GM12878 (cell line): ENCODE data around the gene OLA1. TPM values are rescaled to one million over a fixed set of nuclear protein-coding genes. Genes with fewer than 3 reads are reported as not detected.

ENCODE experiments used
- ATAC-seq: fragments of 200-7000 bp; cut with Tn5 transposase; 3 replicates; pipeline ENCODE4 v1.9.1; 2020; ENCODE audit warnings: mild to moderate bottlenecking, moderate library complexity
- BruUV-seq: library from RNA; stranded (reverse); fragments of 400-500 nt; replicated peaks from 2 replicates; lab custom pipeline; 2021; lab: Mats Ljungman, UMichigan
- CTCF ChIA-PET: fragments of 300-600 bp; sonication (Branson Sonifier 250); formaldehyde crosslinking; extraction: SDS; loops from one replicate; lab custom pipeline; 2021; ENCODE audit warnings: inconsistent platforms; lab: Yijun Ruan, JAX
- POLR2A ChIA-PET: fragments of 350-600 bp; formaldehyde crosslinking; extraction: SDS; loops from one replicate; lab custom pipeline; 2021; ENCODE audit warnings: inconsistent platforms; lab: Charles Lee
- RAD21 ChIA-PET: fragments of 300-600 bp; sonication (Branson Sonifier 250); formaldehyde crosslinking; loops from one replicate; lab custom pipeline; 2023; ENCODE audit warnings: antibody characterized with exemption; ENCODE audit not compliant: unreplicated experiment; lab: Charles Lee
- SMC1A ChIA-PET: fragments of 300-600 bp; sonication (Branson Sonifier 250); formaldehyde crosslinking; loops from one replicate; lab custom pipeline; 2023; ENCODE audit not compliant: unreplicated experiment, uncharacterized antibody; lab: Charles Lee
- DNase-seq: peaks from one replicate; pipeline ENCODE4 v3.0.0-alpha.2; 2011; ENCODE audit warnings: low read depth, low spot score
- FAIRE-seq: peaks from 3 replicates; lab custom pipeline; 2011; peaks lifted over from hg19 to GRCh38; lab: Jason Lieb, UNC
- H2AFZ ChIP-seq: 2 replicates; pipeline ENCODE4 v1.6.0; 2011; ENCODE audit warnings: low read depth, low read length, control low read depth; ENCODE audit not compliant: control insufficient read depth
- H3K27ac ChIP-seq: 2 replicates; pipeline ENCODE4 v1.5.1; 2011; ENCODE audit warnings: control low read depth; ENCODE audit not compliant: control insufficient read depth, insufficient read depth
- H3K27me3 ChIP-seq, 2 experiments: replicated peaks in 1 of 2; 2 replicates each; pipeline versions ENCODE4 v1.6.0 to v1.6.1; 2011; ENCODE audit warnings: low read length in 1 of 2; ENCODE audit not compliant: control insufficient read depth in 2 of 2, insufficient read depth in 2 of 2
- H3K36me3 ChIP-seq, 2 experiments: 2 replicates each; pipeline ENCODE4 v1.5.1; 2011; ENCODE audit warnings: low read length in 1 of 2; ENCODE audit not compliant: control insufficient read depth in 2 of 2, insufficient read depth in 2 of 2
- H3K4me1 ChIP-seq: 2 replicates; pipeline ENCODE4 v1.6.1; 2011; ENCODE audit warnings: mild to moderate bottlenecking, low read length, moderate library complexity, mixed read lengths; ENCODE audit not compliant: control insufficient read depth, insufficient read depth
- H3K4me2 ChIP-seq: 2 replicates; pipeline ENCODE4 v1.6.0; 2011; ENCODE audit warnings: control low read depth; ENCODE audit not compliant: control insufficient read depth, insufficient read depth
- H3K4me3 ChIP-seq: fragments of 200-600 bp; sonication (generic); 2 replicates; pipeline ENCODE4 v1.5.1; 2016
- H3K79me2 ChIP-seq: 2 replicates; pipeline ENCODE4 v1.6.0; 2011; ENCODE audit warnings: low read length; ENCODE audit not compliant: control insufficient read depth, insufficient read depth
- H3K9ac ChIP-seq: 2 replicates; pipeline ENCODE4 v1.8.0; 2011; ENCODE audit warnings: low read length, control low read depth, mixed read lengths; ENCODE audit not compliant: control insufficient read depth, insufficient read depth
- H3K9me3 ChIP-seq: replicated peaks from 3 replicates; pipeline ENCODE4 v1.5.1; 2011; ENCODE audit warnings: mild to moderate bottlenecking, low read length; ENCODE audit not compliant: control insufficient read depth, insufficient read depth
- H4K20me1 ChIP-seq: 2 replicates; pipeline ENCODE4 v1.6.0; 2011; ENCODE audit not compliant: control insufficient read depth, insufficient read depth
- BHLHE40 ChIP-seq, 2 experiments: fragments of 450-650 bp in 1 of 2; IDR thresholded peaks; 2 replicates each; pipeline ENCODE4 v1.6.1; 2011 to 2017; ENCODE audit warnings: low read depth in 2 of 2, borderline replicate concordance in 1 of 2, improper control_type of control experiment in 1 of 2, low read length in 1 of 2, mild to moderate bottlenecking in 1 of 2
- CREM ChIP-seq: IDR thresholded peaks from 2 replicates; pipeline ENCODE4 v1.6.1; 2014; ENCODE audit warnings: antibody characterized with exemption, low read depth
- DPF2 ChIP-seq: fragments of 450-650 bp; IDR thresholded peaks from 2 replicates; pipeline ENCODE4 v1.6.1; 2017; ENCODE audit warnings: mild to moderate bottlenecking
- ESRRA ChIP-seq: IDR thresholded peaks from 2 replicates; pipeline ENCODE4 v1.6.1; 2012; ENCODE audit warnings: mild to moderate bottlenecking, low read length, improper control_type of control experiment
- ETV6 ChIP-seq, 2 experiments: fragments of 450-650 bp in 1 of 2; IDR thresholded peaks in 1 of 2; conservative IDR thresholded peaks in 1 of 2; 2 replicates each; pipeline ENCODE4 v1.6.1; 2014; ENCODE audit warnings: antibody characterized with exemption in 1 of 2, borderline replicate concordance in 1 of 2, low read depth in 1 of 2, mild to moderate bottlenecking in 1 of 2, moderate library complexity in 1 of 2
- IKZF1 ChIP-seq: fragments of 450-650 bp; conservative IDR thresholded peaks from 2 replicates; pipeline ENCODE4 v1.6.1; 2017; ENCODE audit warnings: antibody characterized with exemption, mild to moderate bottlenecking
- IKZF2 ChIP-seq, 2 experiments: fragments of 450-650 bp; IDR thresholded peaks; 2 replicates each; pipeline ENCODE4 v1.6.1; 2017; ENCODE audit warnings: mild to moderate bottlenecking in 2 of 2, moderate library complexity in 2 of 2
- IRF4 ChIP-seq: IDR thresholded peaks from 2 replicates; pipeline ENCODE4 v1.6.1; 2011; ENCODE audit warnings: low read depth, low read length
- JUNB ChIP-seq: IDR thresholded peaks from 2 replicates; pipeline ENCODE4 v1.6.1; 2016; ENCODE audit warnings: antibody characterized with exemption, mild to moderate bottlenecking
- KDM1A ChIP-seq: fragments of 200-600 bp; sonication (generic); IDR thresholded peaks from 2 replicates; pipeline ENCODE4 v1.6.1; 2016; ENCODE audit warnings: borderline replicate concordance
- MEF2B ChIP-seq: fragments of 450-650 bp; IDR thresholded peaks from 2 replicates; pipeline ENCODE4 v1.6.1; 2018; ENCODE audit warnings: mild to moderate bottlenecking, moderate library complexity; ENCODE audit not compliant: partially characterized antibody, poor library complexity, severe bottlenecking
- MTA2 ChIP-seq: fragments of 450-650 bp; IDR thresholded peaks from 2 replicates; pipeline ENCODE4 v1.6.1; 2016; ENCODE audit warnings: low read depth, mild to moderate bottlenecking, moderate library complexity
- NFXL1 ChIP-seq: fragments of 450-650 bp; IDR thresholded peaks from 2 replicates; pipeline ENCODE4 v1.6.1; 2017; ENCODE audit warnings: antibody characterized with exemption, mild to moderate bottlenecking, borderline replicate concordance
- PAX8 ChIP-seq: fragments of 450-650 bp; IDR thresholded peaks from 2 replicates; pipeline ENCODE4 v1.6.1; 2017; ENCODE audit warnings: mild to moderate bottlenecking, moderate library complexity
- RCOR1 ChIP-seq: conservative IDR thresholded peaks from 2 replicates; pipeline ENCODE4 v1.6.1; 2012; ENCODE audit warnings: low read depth, low read length, improper control_type of control experiment
- ZNF217 ChIP-seq: fragments of 450-650 bp; IDR thresholded peaks from 2 replicates; pipeline ENCODE4 v1.6.1; 2017; ENCODE audit warnings: antibody characterized with exemption, mild to moderate bottlenecking
- WGBS: methylation state at CpG from one replicate; pipeline ENCODE4 v1.1.6; 2016; ENCODE audit warnings: low lambda C conversion rate; ENCODE audit not compliant: insufficient replicate concordance, insufficient coverage; ENCODE audit errors: missing lambda C conversion rate; 5-methylcytosine and 5-hydroxymethylcytosine counted together
- in situ Hi-C: fragments of 300-500 bp; cut with MboI; formaldehyde crosslinking; loops from 9 replicates; pipeline ENCODE4 v1.14.3; 2018; ENCODE audit warnings: mixed read lengths
- intact Hi-C: fragments of 100-400 bp; cut with micrococcal nuclease; formaldehyde crosslinking; loops from one replicate; pipeline ENCODE4 v1.14.2; 2022; ENCODE audit not compliant: unreplicated experiment
- polyA plus RNA-seq, 11 experiments: library from polyadenylated mRNA; depleted of rRNA in 4 of 11; unstranded in 6 of 11; stranded (reverse) in 5 of 11; fragments of >200 nt; fragmentation: Nextera tagmentation in 4 of 11; fragmentation: Illumina TruSeq in 1 of 11; extraction: Ambion mirVana in 4 of 11; extraction: Trizol in 1 of 11; gene quantifications; 1 replicate in 1 of 11; 2 replicates in 10 of 11; pipeline versions ENCODE4 v1.2.1 to v1.2.3, GENCODE V29; 2011 to 2016; ENCODE audit warnings: inconsistent platforms in 2 of 11, missing spikeins in 2 of 11, low read depth in 1 of 11
- total RNA-seq, 4 experiments: library from RNA; depleted of rRNA in 3 of 4; stranded (reverse); fragments of >200 nt in 3 of 4; fragmentation: Illumina TruSeq in 1 of 4; extraction: Trizol in 1 of 4; gene quantifications; 2 replicates each; pipeline versions ENCODE4 v1.2.1 to v1.2.3, GENCODE V29; 2013 to 2021
- TF ChIP-seq, protein P1 (sequence below): IDR thresholded peaks from 2 replicates; pipeline ENCODE4 v1.6.1; 2012; ENCODE audit warnings: low read length, inconsistent platforms
- TF ChIP-seq, protein P2 (sequence below): fragments of 450-650 bp; IDR thresholded peaks from 2 replicates; pipeline ENCODE4 v1.6.1; 2017; ENCODE audit warnings: mild to moderate bottlenecking
- TF ChIP-seq, protein P3 (sequence below): IDR thresholded peaks from 2 replicates; pipeline ENCODE4 v1.6.1; 2011; ENCODE audit warnings: borderline replicate concordance, low read depth, mild to moderate bottlenecking, moderate library complexity, mixed read lengths, low read length; ENCODE audit not compliant: insufficient read depth; ENCODE audit errors: extremely low read length
- TF ChIP-seq, protein P4 (sequence below): fragments of 150-350 bp; IDR thresholded peaks from 2 replicates; pipeline ENCODE4 v1.6.1; 2014; ENCODE audit warnings: mild to moderate bottlenecking, low read depth, low read length

Gene OLA1
- total and polyA plus RNA-seq, 10 of the 15 experiments (the other 5 are each of a cell fraction or from before 2014, with no cell fraction given): 107 to 238 (median 142) TPM

DNA sequence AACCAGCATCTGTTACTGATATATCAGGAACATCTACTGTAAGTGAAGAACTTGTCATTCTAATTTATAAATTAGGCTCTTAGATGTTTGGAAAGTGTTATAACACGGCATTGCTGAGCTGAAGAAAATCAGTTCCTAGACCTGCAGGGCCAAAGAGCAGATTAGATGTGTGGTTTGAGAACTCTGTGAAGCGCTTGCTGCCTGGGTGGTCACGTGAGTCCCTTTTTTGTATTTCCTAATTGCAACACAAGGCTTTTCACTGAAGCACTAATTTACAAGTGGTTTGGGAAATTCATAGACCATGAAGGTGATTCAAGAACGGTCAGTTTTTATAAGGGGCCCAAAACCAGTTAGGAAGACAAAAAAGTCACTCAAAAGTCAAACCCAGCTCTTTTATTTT lies 176.3 kb downstream of the OLA1 start:
- Histone ChIP-seq H3K27me3 (no peaks in the 10 kb centered on the region), H3K4me1 (no peaks in the 10 kb centered on the region), H3K36me3 (peaks cover 0 to 10% of the 10 kb centered on the region in 2 experiments; a peak in 3 of 4 replicates), H3K4me3 (no peak overlapping the region), H2AFZ (0 out of 2 replicates have a peak overlapping the region, but pooled peaks have one; percentile 4), H3K9me3 (no peaks in the 10 kb centered on the region), H4K20me1 (no peaks in the 10 kb centered on the region; the same call in 1 of the 2 replicates), H3K27ac (no peak overlapping the region), H3K9ac (no peak overlapping the region), H3K79me2 (no peaks in the 10 kb centered on the region), H3K4me2 (no peak overlapping the region)
- DNase-seq (peak; percentile 11), FAIRE-seq (no peak), ATAC-seq (peak; percentile 65)
- no TSS peak for BruUV-seq
- ChIA-PET CTCF (interaction anchor here (0.8 to 1.1 kb wide), 2 partner anchors 9 to 28 kb away, joined by 3 read pairs; no protein-coding TSS in a partner anchor), POLR2A (interaction anchor here (0.7 kb wide), 1 partner anchor 8 kb away, joined by 3 read pairs; no protein-coding TSS in a partner anchor), SMC1A (interaction anchor here (0.6 to 1.1 kb wide), 4 partner anchors 11 to 279 kb away, joined by 3 to 4 read pairs (median 3); no protein-coding TSS in a partner anchor), RAD21 (interaction anchor here (0.9 kb wide), 1 partner anchor 269 kb away, joined by 3 read pairs; no protein-coding TSS in a partner anchor)
- 42% methylated on average over 4 of the region's 4 CpGs for WGBS
- in situ Hi-C loops: no loop called here
- intact Hi-C loops: no loop called here
- TF ChIP-seq MTA2 (peak; percentile 74; the same call in 1 of the 2 replicates), IKZF2 (IDR thresholded peaks at IDR 0.05) (peak in 1 of 2 experiments; percentile 12; a peak in 1 of 4 replicates), KDM1A (no peak), DPF2 (no peak), BHLHE40 (IDR thresholded peaks at IDR 0.05; ENCODE audit: borderline replicate concordance in 1 of 2, low read depth in 2 of 2, low read length in 1 of 2) (peak; percentile 89 to 91), ESRRA (no peak), MEF2B (peak; percentile 33), ZNF217 (peak; percentile 72; the same call in 1 of the 2 replicates), ETV6 (conservative IDR thresholded peaks at IDR 0.05 in 1 of 2, IDR thresholded peaks at IDR 0.05 in 1 of 2; ENCODE audit: borderline replicate concordance in 1 of 2, low read depth in 1 of 2) (no peak), RCOR1 (no peak), JUNB (no peak), IKZF1 (peak; percentile 23; the same call in 1 of the 2 replicates), CREM (no peak), PAX8 (no peak), NFXL1 (no peak), IRF4 (no peak)
- TF ChIP-seq, protein P1, sequence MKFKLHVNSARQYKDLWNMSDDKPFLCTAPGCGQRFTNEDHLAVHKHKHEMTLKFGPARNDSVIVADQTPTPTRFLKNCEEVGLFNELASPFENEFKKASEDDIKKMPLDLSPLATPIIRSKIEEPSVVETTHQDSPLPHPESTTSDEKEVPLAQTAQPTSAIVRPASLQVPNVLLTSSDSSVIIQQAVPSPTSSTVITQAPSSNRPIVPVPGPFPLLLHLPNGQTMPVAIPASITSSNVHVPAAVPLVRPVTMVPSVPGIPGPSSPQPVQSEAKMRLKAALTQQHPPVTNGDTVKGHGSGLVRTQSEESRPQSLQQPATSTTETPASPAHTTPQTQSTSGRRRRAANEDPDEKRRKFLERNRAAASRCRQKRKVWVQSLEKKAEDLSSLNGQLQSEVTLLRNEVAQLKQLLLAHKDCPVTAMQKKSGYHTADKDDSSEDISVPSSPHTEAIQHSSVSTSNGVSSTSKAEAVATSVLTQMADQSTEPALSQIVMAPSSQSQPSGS: no peak
- TF ChIP-seq, protein P2, sequence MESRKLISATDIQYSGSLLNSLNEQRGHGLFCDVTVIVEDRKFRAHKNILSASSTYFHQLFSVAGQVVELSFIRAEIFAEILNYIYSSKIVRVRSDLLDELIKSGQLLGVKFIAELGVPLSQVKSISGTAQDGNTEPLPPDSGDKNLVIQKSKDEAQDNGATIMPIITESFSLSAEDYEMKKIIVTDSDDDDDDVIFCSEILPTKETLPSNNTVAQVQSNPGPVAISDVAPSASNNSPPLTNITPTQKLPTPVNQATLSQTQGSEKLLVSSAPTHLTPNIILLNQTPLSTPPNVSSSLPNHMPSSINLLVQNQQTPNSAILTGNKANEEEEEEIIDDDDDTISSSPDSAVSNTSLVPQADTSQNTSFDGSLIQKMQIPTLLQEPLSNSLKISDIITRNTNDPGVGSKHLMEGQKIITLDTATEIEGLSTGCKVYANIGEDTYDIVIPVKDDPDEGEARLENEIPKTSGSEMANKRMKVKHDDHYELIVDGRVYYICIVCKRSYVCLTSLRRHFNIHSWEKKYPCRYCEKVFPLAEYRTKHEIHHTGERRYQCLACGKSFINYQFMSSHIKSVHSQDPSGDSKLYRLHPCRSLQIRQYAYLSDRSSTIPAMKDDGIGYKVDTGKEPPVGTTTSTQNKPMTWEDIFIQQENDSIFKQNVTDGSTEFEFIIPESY: no peak
- TF ChIP-seq, protein P3, sequence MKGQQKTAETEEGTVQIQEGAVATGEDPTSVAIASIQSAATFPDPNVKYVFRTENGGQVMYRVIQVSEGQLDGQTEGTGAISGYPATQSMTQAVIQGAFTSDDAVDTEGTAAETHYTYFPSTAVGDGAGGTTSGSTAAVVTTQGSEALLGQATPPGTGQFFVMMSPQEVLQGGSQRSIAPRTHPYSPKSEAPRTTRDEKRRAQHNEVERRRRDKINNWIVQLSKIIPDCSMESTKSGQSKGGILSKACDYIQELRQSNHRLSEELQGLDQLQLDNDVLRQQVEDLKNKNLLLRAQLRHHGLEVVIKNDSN: peak; percentile 24
- TF ChIP-seq, protein P4, sequence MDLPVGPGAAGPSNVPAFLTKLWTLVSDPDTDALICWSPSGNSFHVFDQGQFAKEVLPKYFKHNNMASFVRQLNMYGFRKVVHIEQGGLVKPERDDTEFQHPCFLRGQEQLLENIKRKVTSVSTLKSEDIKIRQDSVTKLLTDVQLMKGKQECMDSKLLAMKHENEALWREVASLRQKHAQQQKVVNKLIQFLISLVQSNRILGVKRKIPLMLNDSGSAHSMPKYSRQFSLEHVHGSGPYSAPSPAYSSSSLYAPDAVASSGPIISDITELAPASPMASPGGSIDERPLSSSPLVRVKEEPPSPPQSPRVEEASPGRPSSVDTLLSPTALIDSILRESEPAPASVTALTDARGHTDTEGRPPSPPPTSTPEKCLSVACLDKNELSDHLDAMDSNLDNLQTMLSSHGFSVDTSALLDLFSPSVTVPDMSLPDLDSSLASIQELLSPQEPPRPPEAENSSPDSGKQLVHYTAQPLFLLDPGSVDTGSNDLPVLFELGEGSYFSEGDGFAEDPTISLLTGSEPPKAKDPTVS: no peak
